Measurements from ENCODE around the gene CENPP. TPM values are rescaled to one million over a fixed set of nuclear protein-coding genes. Genes with fewer than 3 reads are reported as not detected.
"Not testable (repeated sequence)": the region's sequence is repeated elsewhere in the genome, so short reads cannot be mapped to it uniquely, and the experiment has no call there.

The CENPP gene
- total RNA-seq, 1 experiment from 2014 or later = 4.2 TPM

- H3K27ac Mint-ChIP-seq (ENCODE audit: low read depth, unreplicated experiment) = no peak overlapping the region
- H3K4me1 Mint-ChIP-seq (ENCODE audit: insufficient read depth, unreplicated experiment) = no peaks in the 10 kb centered on the region
- no peak for DNase-seq (ENCODE audit: unreplicated experiment)
- no peak overlapping the region for H3K4me3 Mint-ChIP-seq (ENCODE audit: unreplicated experiment)
- ChIA-PET POLR2A (interaction anchor here (0.7 kb wide), 1 partner anchor 58 kb away, joined by 3 read pairs; no protein-coding TSS in a partner anchor), CTCF (interaction anchor here (0.7 to 0.9 kb wide), 2 partner anchors 10 to 12 kb away, joined by 3 read pairs; no protein-coding TSS in a partner anchor)
- intact Hi-C loops (cut with micrococcal nuclease) = no loop called here
- H3K36me3 Mint-ChIP-seq (ENCODE audit: insufficient read depth, unreplicated experiment) = no peaks in the 10 kb centered on the region
- TF ChIP-seq, protein P1, sequence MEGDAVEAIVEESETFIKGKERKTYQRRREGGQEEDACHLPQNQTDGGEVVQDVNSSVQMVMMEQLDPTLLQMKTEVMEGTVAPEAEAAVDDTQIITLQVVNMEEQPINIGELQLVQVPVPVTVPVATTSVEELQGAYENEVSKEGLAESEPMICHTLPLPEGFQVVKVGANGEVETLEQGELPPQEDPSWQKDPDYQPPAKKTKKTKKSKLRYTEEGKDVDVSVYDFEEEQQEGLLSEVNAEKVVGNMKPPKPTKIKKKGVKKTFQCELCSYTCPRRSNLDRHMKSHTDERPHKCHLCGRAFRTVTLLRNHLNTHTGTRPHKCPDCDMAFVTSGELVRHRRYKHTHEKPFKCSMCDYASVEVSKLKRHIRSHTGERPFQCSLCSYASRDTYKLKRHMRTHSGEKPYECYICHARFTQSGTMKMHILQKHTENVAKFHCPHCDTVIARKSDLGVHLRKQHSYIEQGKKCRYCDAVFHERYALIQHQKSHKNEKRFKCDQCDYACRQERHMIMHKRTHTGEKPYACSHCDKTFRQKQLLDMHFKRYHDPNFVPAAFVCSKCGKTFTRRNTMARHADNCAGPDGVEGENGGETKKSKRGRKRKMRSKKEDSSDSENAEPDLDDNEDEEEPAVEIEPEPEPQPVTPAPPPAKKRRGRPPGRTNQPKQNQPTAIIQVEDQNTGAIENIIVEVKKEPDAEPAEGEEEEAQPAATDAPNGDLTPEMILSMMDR (IDR thresholded peaks at IDR 0.05; ENCODE audit: unreplicated experiment) = no peak
- BruUV-seq (replicated peaks) = no TSS peak
- H3K27me3 Mint-ChIP-seq (ENCODE audit: insufficient read depth, unreplicated experiment) = no peaks in the 10 kb centered on the region
- no peaks in the 10 kb centered on the region for H3K9me3 Mint-ChIP-seq (ENCODE audit: unreplicated experiment)
These were observed 267.5 kb downstream of the CENPP start for GRCh38 chr9:92592946-92593861.

- H3K4me3 Mint-ChIP-seq (ENCODE audit: unreplicated experiment); intact Hi-C loops (cut with micrococcal nuclease); BruUV-seq (replicated peaks): not testable (repeated sequence)
These were observed 269.3 kb downstream of the CENPP start for GRCh38 chr9:92595075-92595474.

GRCh38 chr9:92595930-92596329, 270.2 kb downstream of the CENPP start:
- H3K9me3 Mint-ChIP-seq (ENCODE audit: unreplicated experiment) = no peaks in the 10 kb centered on the region
- intact Hi-C loops (cut with micrococcal nuclease) = no loop called here
- TF ChIP-seq, protein P1 (IDR thresholded peaks at IDR 0.05; ENCODE audit: unreplicated experiment) = no peak
- no peak overlapping the region for H3K27ac Mint-ChIP-seq (ENCODE audit: low read depth, unreplicated experiment)
- CTCF ChIA-PET = no interaction called here
- DNase-seq (ENCODE audit: unreplicated experiment) = no peak
- no peaks in the 10 kb centered on the region for H3K4me1 Mint-ChIP-seq (ENCODE audit: insufficient read depth, unreplicated experiment)
- H3K27me3 Mint-ChIP-seq (ENCODE audit: insufficient read depth, unreplicated experiment) = no peaks in the 10 kb centered on the region
- POLR2A ChIA-PET = no interaction called here
- no TSS peak for BruUV-seq (replicated peaks)
- no peaks in the 10 kb centered on the region for H3K36me3 Mint-ChIP-seq (ENCODE audit: insufficient read depth, unreplicated experiment)
- no peak overlapping the region for H3K4me3 Mint-ChIP-seq (ENCODE audit: unreplicated experiment)

More at GRCh38 chr9:92595075-92595474, 269.3 kb downstream of the CENPP start:
- CTCF ChIA-PET; H3K27me3 Mint-ChIP-seq (ENCODE audit: insufficient read depth, unreplicated experiment); H3K36me3 Mint-ChIP-seq (ENCODE audit: insufficient read depth, unreplicated experiment); DNase-seq (ENCODE audit: unreplicated experiment); H3K4me1 Mint-ChIP-seq (ENCODE audit: insufficient read depth, unreplicated experiment); POLR2A ChIA-PET; H3K27ac Mint-ChIP-seq (ENCODE audit: low read depth, unreplicated experiment); H3K9me3 Mint-ChIP-seq (ENCODE audit: unreplicated experiment): not testable (repeated sequence)

GRCh38 chr9:92598382-92598781, 272.6 kb downstream of the CENPP start:
- intact Hi-C loops (cut with micrococcal nuclease) = no loop called here
- Mint-ChIP-seq H3K4me3 (ENCODE audit: unreplicated experiment) (no peak overlapping the region), H3K9me3 (ENCODE audit: unreplicated experiment) (no peaks in the 10 kb centered on the region), H3K36me3 (ENCODE audit: insufficient read depth, unreplicated experiment) (no peaks in the 10 kb centered on the region), H3K27ac (ENCODE audit: low read depth, unreplicated experiment) (no peak overlapping the region), H3K27me3 (ENCODE audit: insufficient read depth, unreplicated experiment) (no peaks in the 10 kb centered on the region), H3K4me1 (ENCODE audit: insufficient read depth, unreplicated experiment) (no peaks in the 10 kb centered on the region)
- no peak for DNase-seq (ENCODE audit: unreplicated experiment)
- ChIA-PET CTCF (interaction anchor here (0.5 to 0.9 kb wide), 3 partner anchors 36 to 1377 kb away, joined by 3 read pairs; no protein-coding TSS in a partner anchor), POLR2A (interaction anchor here (1.6 kb wide), 1 partner anchor 9 kb away, joined by 4 read pairs; no protein-coding TSS in a partner anchor)
- no TSS peak for BruUV-seq (replicated peaks)
- TF ChIP-seq, protein P1 (IDR thresholded peaks at IDR 0.05; ENCODE audit: unreplicated experiment) = no peak

Measured in MCF 10A (cell line).